Measurements from ENCODE around the gene SKIDA1.

Gene SKIDA1

DNA sequence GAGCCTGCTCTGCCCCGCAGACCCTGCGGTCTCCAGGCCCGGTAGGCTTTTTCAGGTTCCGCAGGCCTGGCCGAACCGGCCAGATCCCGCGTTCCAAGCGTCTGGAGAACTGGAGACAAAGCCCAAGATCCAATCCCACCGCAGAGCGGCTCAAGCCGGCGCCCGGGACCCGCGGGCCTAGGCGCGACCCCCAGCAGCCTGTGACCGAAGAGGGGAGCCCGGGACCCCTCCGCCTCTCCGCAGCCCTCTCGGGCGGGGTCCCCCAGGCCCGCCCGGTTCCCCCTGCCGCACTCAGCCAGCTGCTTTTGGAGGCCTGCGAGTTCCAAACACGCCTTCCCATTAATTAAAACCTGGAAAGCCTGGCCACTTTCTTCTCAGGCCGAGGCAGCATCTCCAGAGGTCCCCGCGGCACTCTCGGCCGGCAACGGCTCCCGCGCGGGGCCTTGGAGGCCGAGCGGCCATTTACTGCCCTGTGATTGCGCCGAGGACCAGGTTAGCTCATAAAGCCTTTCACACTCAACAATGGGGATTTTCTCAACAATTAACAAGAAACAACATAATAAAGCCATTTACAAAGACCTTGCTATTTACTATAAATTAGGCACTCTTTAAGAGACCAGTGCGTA lies 16.7 kb downstream of the SKIDA1 start:
- no peak overlapping the region for H3K27ac ChIP-seq (ENCODE audit: low read depth, low read length, poor library complexity, severe bottlenecking)
- H3K4me2 ChIP-seq (ENCODE audit: low read length): no peak overlapping the region
- H3K4me1 ChIP-seq (ENCODE audit: insufficient read depth, low read length, severe bottlenecking): no peaks in the 10 kb centered on the region

DNA sequence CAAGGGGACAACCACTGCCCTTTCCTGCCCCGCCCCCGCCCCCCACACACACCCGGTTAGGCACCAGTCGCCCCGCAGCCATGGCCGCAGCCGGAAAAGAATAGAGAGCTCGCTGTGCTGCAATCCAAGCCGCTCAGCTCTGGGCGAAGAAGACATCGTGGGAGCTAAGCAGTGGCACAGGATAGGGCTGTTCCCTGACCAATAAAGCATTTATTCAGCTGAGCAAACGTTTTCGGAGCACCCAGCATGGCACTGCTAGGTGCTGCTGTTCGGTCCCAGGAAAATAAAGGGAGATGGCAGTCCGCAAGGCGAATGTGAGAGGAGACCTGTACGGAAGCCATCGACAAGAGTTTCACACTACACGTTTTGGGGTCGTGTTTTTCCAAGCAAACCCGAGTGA lies 18.3 kb downstream of the SKIDA1 start:
- Histone ChIP-seq H3K9me2 (ENCODE audit: low read depth, low read length) (no peaks in the 10 kb centered on the region), H3F3A (ENCODE audit: insufficient read depth, low read length) (no peaks in the 10 kb centered on the region), H3K9me3 (ENCODE audit: low read length) (no peaks in the 10 kb centered on the region), H3K27ac (ENCODE audit: low read depth, low read length, poor library complexity, severe bottlenecking) (no peak overlapping the region), H3K36me3 (ENCODE audit: insufficient read depth, low read length) (no peaks in the 10 kb centered on the region), H3K4me1 (ENCODE audit: insufficient read depth, low read length, severe bottlenecking) (no peaks in the 10 kb centered on the region), H3K9ac (ENCODE audit: low read length) (no peak overlapping the region), H4K20me1 (ENCODE audit: insufficient read depth, low read length) (no peaks in the 10 kb centered on the region), H3K4me2 (ENCODE audit: low read length) (no peak overlapping the region), H2AFZ (ENCODE audit: low read length) (no peak overlapping the region), H3K4me3 (ENCODE audit: low read depth, low read length, poor library complexity, severe bottlenecking) (no peak overlapping the region), H3K79me2 (ENCODE audit: insufficient read depth, low read length) (no peaks in the 10 kb centered on the region), H3K27me3 (ENCODE audit: insufficient read depth, low read length) (0 out of 2 replicates have a peak, but pooled peaks cover 4% of the 10 kb centered on the region)
- no peak for TF ChIP-seq EZH2 (IDR thresholded peaks at IDR 0.05; ENCODE audit: borderline replicate concordance, low read length)
- TF ChIP-seq, protein P1, sequence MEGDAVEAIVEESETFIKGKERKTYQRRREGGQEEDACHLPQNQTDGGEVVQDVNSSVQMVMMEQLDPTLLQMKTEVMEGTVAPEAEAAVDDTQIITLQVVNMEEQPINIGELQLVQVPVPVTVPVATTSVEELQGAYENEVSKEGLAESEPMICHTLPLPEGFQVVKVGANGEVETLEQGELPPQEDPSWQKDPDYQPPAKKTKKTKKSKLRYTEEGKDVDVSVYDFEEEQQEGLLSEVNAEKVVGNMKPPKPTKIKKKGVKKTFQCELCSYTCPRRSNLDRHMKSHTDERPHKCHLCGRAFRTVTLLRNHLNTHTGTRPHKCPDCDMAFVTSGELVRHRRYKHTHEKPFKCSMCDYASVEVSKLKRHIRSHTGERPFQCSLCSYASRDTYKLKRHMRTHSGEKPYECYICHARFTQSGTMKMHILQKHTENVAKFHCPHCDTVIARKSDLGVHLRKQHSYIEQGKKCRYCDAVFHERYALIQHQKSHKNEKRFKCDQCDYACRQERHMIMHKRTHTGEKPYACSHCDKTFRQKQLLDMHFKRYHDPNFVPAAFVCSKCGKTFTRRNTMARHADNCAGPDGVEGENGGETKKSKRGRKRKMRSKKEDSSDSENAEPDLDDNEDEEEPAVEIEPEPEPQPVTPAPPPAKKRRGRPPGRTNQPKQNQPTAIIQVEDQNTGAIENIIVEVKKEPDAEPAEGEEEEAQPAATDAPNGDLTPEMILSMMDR (IDR thresholded peaks at IDR 0.05; ENCODE audit: low read length): no peak

More for the DNA sequence above, 16.7 kb downstream of the SKIDA1 start:
- Histone ChIP-seq H3K36me3 (ENCODE audit: insufficient read depth, low read length) (no peaks in the 10 kb centered on the region), H3K9ac (ENCODE audit: low read length) (no peak overlapping the region), H4K20me1 (ENCODE audit: insufficient read depth, low read length) (no peaks in the 10 kb centered on the region), H3K9me3 (ENCODE audit: low read length) (no peaks in the 10 kb centered on the region), H2AFZ (ENCODE audit: low read length) (no peak overlapping the region), H3K9me2 (ENCODE audit: low read depth, low read length) (no peaks in the 10 kb centered on the region), H3K27me3 (ENCODE audit: insufficient read depth, low read length) (0 out of 2 replicates have a peak, but pooled peaks cover 4% of the 10 kb centered on the region), H3F3A (ENCODE audit: insufficient read depth, low read length) (no peaks in the 10 kb centered on the region), H3K4me3 (ENCODE audit: low read depth, low read length, poor library complexity, severe bottlenecking) (no peak overlapping the region), H3K79me2 (ENCODE audit: insufficient read depth, low read length) (no peaks in the 10 kb centered on the region)
- no peak for TF ChIP-seq EZH2 (IDR thresholded peaks at IDR 0.05; ENCODE audit: borderline replicate concordance, low read length)
- TF ChIP-seq, protein P1 (IDR thresholded peaks at IDR 0.05; ENCODE audit: low read length): no peak

DNA sequence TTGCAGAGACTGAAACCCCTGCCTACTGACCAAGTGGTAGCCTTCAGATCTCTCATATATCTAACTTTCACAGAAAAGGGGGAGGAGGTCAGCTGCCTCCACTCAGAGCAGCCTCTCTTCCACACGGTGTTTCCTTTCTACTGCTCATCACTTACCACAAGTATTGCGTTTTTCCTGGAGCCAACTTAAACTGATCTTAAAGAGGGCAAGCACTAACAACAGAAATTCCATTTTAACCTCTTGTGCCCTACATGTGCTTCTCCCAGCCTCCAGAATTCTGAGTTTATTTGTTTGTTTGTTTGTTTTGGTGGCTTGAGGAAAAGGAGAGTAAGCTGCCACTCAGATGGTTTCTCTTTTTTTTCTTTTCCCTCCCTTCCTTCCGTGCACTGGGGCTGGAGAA lies 19.1 kb downstream of the SKIDA1 start:
- H3K4me2 ChIP-seq (ENCODE audit: low read length): no peak overlapping the region
- no peaks in the 10 kb centered on the region for H3K4me1 ChIP-seq (ENCODE audit: insufficient read depth, low read length, severe bottlenecking)

More for the DNA sequence above, 19.1 kb downstream of the SKIDA1 start:
- Histone ChIP-seq H4K20me1 (ENCODE audit: insufficient read depth, low read length) (no peaks in the 10 kb centered on the region), H3K27me3 (ENCODE audit: insufficient read depth, low read length) (peaks cover 4% of the 10 kb centered on the region; the same call in 1 of the 2 replicates), H3K36me3 (ENCODE audit: insufficient read depth, low read length) (no peaks in the 10 kb centered on the region), H2AFZ (ENCODE audit: low read length) (no peak overlapping the region), H3F3A (ENCODE audit: insufficient read depth, low read length) (no peaks in the 10 kb centered on the region; the same call in 1 of the 2 replicates), H3K79me2 (ENCODE audit: insufficient read depth, low read length) (no peaks in the 10 kb centered on the region), H3K4me3 (ENCODE audit: low read depth, low read length, poor library complexity, severe bottlenecking) (no peak overlapping the region), H3K9me3 (ENCODE audit: low read length) (no peaks in the 10 kb centered on the region), H3K9me2 (ENCODE audit: low read depth, low read length) (no peaks in the 10 kb centered on the region), H3K27ac (ENCODE audit: low read depth, low read length, poor library complexity, severe bottlenecking) (no peak overlapping the region), H3K9ac (ENCODE audit: low read length) (no peak overlapping the region)
- TF ChIP-seq EZH2 (IDR thresholded peaks at IDR 0.05; ENCODE audit: borderline replicate concordance, low read length): no peak
- TF ChIP-seq, protein P1 (IDR thresholded peaks at IDR 0.05; ENCODE audit: low read length): no peak
